Erythroblast (primary cell): Measurements from ENCODE around the gene MRPL57.
"Not testable (repeated sequence)": the region's sequence is repeated elsewhere in the genome, so short reads cannot be mapped to it uniquely, and the experiment has no call there.

Source experiments
- DNase-seq, 2 experiments: peaks; one replicate each; lab custom pipeline; 2025; lab: John Stamatoyannopoulos, UW
- GATA1 ChIP-seq: IDR thresholded peaks from 2 replicates; pipeline ENCODE4 v1.6.1; 2011; ENCODE audit warnings: low read depth, mild to moderate bottlenecking, control low read depth, low read length, moderate library complexity
- POLR2A ChIP-seq: IDR thresholded peaks from 2 replicates; pipeline ENCODE4 v1.6.1; 2011; ENCODE audit warnings: mild to moderate bottlenecking, low read length

The MRPL57 gene

DNA sequence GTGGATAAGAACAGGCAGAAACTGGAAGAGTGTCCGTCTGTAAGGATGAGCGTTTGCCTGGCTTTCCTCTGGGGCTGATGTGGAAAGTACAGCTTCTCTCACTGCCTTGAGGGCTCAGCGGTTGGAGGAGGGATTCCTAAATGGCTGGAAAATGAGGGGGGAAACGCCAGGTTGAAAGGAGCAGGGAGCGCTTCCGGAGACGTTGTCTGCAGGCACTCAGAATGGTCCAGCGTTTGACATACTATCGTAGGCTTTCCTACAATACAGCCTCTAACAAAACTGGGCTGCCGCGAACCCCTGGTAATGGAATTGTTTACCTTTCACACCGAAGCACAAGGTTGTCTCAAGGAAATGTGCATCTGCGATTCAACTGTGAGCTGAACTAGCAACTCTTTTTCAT, 39.9 kb downstream of the MRPL57 start:
- DNase-seq, result no peak
- no peak for TF ChIP-seq GATA1
- TF ChIP-seq POLR2A, result no peak

DNA sequence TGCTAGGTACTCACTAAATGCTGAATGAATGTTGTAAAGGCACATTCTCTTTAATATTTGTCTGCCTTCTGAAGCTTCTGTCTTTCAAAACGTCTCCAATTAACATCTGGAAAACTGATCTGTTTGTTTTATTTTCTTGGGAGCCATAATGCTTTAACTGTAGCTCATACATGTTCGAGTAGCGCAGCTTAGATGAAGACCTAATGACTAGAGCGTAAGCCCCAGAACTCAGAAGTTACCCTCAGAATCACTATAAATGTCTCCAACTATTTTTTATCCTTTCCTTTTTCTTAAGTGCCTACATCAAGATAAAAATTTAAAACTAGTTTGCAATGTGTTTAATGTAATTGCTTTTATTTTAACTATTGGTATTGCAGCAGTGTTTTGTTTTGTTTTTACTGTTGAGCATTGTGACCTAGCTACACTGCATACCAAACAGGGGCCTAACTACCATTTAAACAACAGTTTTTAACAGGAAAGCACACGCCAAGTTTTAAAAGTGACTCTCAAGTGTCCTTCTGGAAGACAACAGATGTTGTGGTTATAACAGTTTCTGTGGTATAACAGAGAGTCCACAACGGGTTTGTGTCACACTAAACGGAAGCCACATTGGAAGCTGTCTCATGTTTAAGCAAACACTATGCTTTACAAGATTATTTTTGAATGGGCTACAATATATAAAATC, 42.0 kb downstream of the MRPL57 start:
- no peak for DNase-seq
- no peak for TF ChIP-seq GATA1
- no peak for TF ChIP-seq POLR2A

DNA sequence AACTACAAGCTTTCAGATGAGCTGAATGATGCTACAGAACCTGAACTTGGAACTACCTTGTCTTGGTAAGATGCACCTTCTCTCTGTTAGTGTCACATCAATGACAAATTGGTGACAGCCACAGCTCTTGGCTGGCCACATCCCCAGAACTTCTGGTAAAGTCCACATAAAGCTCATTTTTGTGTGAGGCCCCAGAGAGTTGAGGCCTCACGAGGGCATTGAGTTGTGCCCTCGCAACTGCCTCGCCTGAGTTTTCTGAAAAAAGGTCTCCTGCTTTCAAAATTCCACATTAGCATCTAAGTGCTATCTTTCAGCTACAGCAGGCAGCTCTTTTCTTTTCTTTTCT, 42.6 kb downstream of the MRPL57 start:
- no peak for TF ChIP-seq GATA1
- no peak for TF ChIP-seq POLR2A
- no peak for DNase-seq

DNA sequence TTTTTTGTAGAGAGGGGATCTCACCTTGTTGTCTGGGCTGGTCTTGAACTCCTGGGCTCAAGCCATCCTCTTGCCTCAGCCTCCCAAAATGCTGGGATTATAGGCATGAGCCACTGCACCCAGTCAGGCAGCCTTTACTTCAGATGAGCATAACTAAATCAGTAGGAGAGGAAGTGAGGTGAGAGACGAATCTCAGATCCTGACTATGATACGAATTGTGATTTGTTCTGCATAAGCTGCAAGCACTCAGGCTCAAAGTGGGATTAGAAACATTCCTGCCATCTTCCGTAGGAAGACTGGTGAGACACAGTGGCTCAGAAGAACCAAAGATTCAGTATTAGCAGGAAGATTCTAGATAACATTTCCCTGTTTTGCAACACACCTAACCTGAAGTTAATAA, 43.3 kb downstream of the MRPL57 start:
- not testable (repeated sequence) for DNase-seq

DNA sequence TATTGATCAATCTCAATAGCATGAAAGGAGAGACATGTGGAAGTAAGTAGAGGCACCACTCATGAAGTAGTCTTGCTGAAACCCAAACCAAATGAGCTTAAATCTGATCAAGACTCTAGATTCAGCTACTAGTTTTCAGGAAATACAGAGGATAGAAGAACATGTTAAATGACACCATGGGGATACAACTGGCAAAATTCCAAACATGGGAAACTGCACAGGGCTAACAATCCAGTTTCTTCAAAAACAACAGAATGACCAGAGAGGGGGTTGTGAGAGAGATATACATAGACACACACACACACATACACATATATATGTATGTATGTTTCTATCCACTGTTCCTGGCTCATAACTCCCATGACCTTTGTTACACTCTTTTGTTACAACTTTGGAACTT, 44.8 kb downstream of the MRPL57 start:
- TF ChIP-seq GATA1 (no peak), POLR2A (no peak)
- DNase-seq, result no peak

DNA sequence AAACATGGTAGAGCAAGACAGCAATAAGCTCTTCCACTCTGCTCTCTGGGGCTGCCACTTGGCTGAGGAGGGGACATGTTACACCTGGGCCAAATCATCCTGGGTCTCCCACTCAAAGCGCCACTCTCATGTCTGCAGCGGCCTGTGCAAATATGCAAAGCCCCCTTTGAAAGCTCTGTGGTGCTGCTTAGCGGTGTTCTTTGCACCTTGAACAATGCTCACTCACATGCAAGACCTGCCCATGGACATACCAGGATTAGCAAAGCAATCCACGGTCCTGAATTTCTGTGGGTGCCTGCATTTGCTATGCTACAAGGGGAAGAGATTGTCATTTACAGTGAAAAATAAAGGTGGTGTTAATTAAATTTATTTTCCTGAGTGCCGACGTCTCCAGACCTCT, 48.6 kb downstream of the MRPL57 start:
- TF ChIP-seq GATA1 (no peak), POLR2A (no peak)
- DNase-seq, result no peak

DNA sequence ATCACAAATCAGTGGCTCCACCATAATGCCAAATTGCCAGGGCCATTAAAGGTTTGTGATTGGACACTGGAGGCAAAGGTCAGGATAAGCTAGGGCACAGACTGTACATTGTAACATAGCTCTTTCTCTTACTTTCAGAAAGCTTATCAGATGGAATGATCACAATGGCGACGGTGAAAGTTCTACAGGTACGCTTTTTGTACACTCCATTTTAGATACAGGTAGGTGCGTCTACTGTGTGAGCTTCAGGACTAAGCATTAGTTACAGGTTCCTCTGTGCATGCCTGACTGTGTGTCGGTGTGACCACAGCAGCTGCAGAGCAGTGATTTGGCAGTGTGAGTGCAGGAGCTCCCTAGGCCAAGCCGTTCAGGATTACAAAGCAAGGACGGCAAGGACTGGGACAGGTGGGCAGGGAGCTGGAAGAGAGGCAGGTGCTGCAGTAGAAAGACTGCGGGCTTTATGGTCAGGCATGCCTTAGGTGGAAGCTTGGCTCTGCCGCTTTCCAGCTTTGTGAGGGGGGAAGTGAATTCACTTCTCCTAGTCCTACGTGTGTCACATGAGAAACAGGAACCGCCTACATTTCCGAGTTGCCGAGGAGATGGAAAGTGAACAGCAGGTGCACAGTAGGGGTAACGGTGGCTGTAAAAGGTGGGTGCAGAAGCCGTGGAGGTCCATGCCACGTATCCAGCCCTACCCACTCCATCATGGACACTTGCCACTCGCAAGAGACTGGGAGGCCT, 49.6 kb downstream of the MRPL57 start:
- DNase-seq, result no peak
- TF ChIP-seq POLR2A (no peak), GATA1 (no peak)

DNA sequence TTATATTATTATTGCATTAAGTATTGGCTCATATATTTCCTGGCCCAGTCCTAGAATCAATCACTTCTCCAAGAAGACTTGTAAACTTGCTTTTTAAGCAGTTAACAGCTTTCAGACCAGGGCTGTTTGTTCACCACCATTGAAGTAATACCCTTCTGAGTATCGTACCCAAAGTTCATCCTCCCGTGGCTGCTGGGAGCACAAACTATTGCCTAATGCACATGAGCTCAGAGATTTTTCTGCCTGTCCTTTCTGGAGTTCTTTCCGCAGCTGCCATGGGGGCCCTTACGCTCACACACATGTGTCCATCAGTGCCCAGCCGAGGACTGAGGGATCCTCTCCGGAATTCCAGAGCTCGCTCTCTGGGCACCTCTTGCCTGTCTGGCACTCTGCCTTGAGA, 51.5 kb downstream of the MRPL57 start:
- DNase-seq, result no peak
- TF ChIP-seq POLR2A (no peak), GATA1 (no peak)
